Pancreas (tissue), 10 donors: ENCODE results near the gene UBE3C. TPM values are rescaled to one million over a fixed set of nuclear protein-coding genes. Genes with fewer than 3 reads are reported as not detected.

Experiments
- ATAC-seq, 4 donors: fragments of 200-7000 bp; cut with Tn5 transposase; one replicate each; pipeline versions ENCODE4 v1.8.0 to v1.9.1; 2020; ENCODE audit warnings: mild to moderate bottlenecking in 4 of 4, moderate library complexity in 4 of 4
- DNase-seq, 6 donors: peaks; one replicate each; pipeline ENCODE4 v3.0.0-alpha.2; 2020
- FAIRE-seq: peaks from 2 replicates; lab custom pipeline; 2012; peaks lifted over from hg19 to GRCh38; lab: Jason Lieb, UNC
- H3K27ac ChIP-seq, 4 donors: fragments of 200-600 bp; sonication (generic); 1 replicate in 3 of 4; 2 replicates in 1 of 4; pipeline versions ENCODE4 v1.5.0 to v1.8.0; 2020
- H3K27me3 ChIP-seq, 4 donors: fragments of 200-600 bp; one replicate each; pipeline ENCODE4 v1.8.0; 2021
- H3K36me3 ChIP-seq, 3 donors: fragments of 200-600 bp; sonication (generic) in 1 of 3; one replicate each; pipeline versions ENCODE4 v1.5.0 to v1.8.0; 2020 to 2021
- H3K4me1 ChIP-seq, 3 donors: fragments of 200-600 bp; one replicate each; pipeline ENCODE4 v1.8.0; 2021
- H3K4me3 ChIP-seq, 4 donors: fragments of 200-600 bp; sonication (generic) in 2 of 4; one replicate each; pipeline versions ENCODE4 v1.5.0 to v1.8.0; 2020 to 2021
- H3K9me3 ChIP-seq, 4 donors: fragments of 200-600 bp; one replicate each; pipeline ENCODE4 v1.8.0; 2021
- WGBS, 2 donors: extraction: QIAGEN DNeasy Blood & Tissue Kit; methylation state at CpG; one replicate each; pipeline ENCODE4 v1.1.7; 2013; 5-methylcytosine and 5-hydroxymethylcytosine counted together
- intact Hi-C, 3 donors: fragments of 100-400 bp; cut with DNase I; formaldehyde crosslinking; loops; one replicate each; pipeline versions ENCODE4 v1.11.1 to v1.14.2; 2022
- polyA plus RNA-seq, 2 donors: library from polyadenylated mRNA; stranded (reverse); fragments of 200-250 nt; gene quantifications; one replicate each; pipeline ENCODE4 v1.2.3, GENCODE V29; 2013
- total RNA-seq, 6 donors: library from RNA; stranded (reverse); fragmentation: NEBNext Ultra II Directional in 4 of 6; extraction: Animal tissue kit (Norgen Biotek cat#: 25700) in 4 of 6; gene quantifications; one replicate each; pipeline versions ENCODE4 v1.2.1 to v1.2.4, GENCODE V29; 2021 to 2023
- TF ChIP-seq, protein P1 (sequence below), 4 donors: fragments of 200-600 bp; sonication (generic) in 3 of 4; IDR thresholded peaks; one replicate each; pipeline versions ENCODE4 v1.5.0 to v1.8.0; 2021; ENCODE audit warnings: antibody characterized with exemption in 4 of 4
- donor health status: healthy with polysubstance abuse.
- donor health status: DM: no; HTN: no; CAD: no; lungs with moderate emphysema.
- donor health status: DM: no; HTN: no; CAD: no.
- donor health status: control.
- donor health status: control.
- donor health status: Bipolar disorder and iron deficiency.
- donor health status: DM: yes; HTN: yes; CAD: no.
- donor health status: DM: no; HTN: no; CAD: no.
- donor health status: DM: no; HTN: no; CAD: no.
- donor health status: DM: yes; HTN: yes; CAD: no.

UBE3C gene
- total and polyA plus RNA-seq, 8 donors, result 12.1 to 36.1 (median 23.1) TPM

- Histone ChIP-seq H3K9me3 (no peaks in the 10 kb centered on the region), H3K27me3 (no peaks in the 10 kb centered on the region), H3K27ac (peak overlapping the region in 3 of 4 donors; percentile 3 to 73 (median 39)), H3K4me3 (peak overlapping the region in 1 of 4 donors; percentile 7), H3K4me1 (peaks cover 11 to 23% (median 11%) of the 10 kb centered on the region in 3 donors), H3K36me3 (no peaks in the 10 kb centered on the region)
- TF ChIP-seq, protein P1, sequence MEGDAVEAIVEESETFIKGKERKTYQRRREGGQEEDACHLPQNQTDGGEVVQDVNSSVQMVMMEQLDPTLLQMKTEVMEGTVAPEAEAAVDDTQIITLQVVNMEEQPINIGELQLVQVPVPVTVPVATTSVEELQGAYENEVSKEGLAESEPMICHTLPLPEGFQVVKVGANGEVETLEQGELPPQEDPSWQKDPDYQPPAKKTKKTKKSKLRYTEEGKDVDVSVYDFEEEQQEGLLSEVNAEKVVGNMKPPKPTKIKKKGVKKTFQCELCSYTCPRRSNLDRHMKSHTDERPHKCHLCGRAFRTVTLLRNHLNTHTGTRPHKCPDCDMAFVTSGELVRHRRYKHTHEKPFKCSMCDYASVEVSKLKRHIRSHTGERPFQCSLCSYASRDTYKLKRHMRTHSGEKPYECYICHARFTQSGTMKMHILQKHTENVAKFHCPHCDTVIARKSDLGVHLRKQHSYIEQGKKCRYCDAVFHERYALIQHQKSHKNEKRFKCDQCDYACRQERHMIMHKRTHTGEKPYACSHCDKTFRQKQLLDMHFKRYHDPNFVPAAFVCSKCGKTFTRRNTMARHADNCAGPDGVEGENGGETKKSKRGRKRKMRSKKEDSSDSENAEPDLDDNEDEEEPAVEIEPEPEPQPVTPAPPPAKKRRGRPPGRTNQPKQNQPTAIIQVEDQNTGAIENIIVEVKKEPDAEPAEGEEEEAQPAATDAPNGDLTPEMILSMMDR (IDR thresholded peaks at IDR 0.05), result no peak
- ATAC-seq (peak in 1 of 4 donors; percentile 6), DNase-seq (no peak), FAIRE-seq (no peak)
- intact Hi-C loops, result loop anchor here in 2 of 3 donors (10.0 kb wide), 2 partner anchors 122 to 132 kb away; partner anchors contain the start of gene MNX1 (in 1 of the 2)
- WGBS, 2 donors, result 11 to 18% methylated on average over 4 of the region's 4 CpGs
These were observed 2.4 kb upstream of the UBE3C start for GRCh38 chr7:157136372-157136771.

DNA sequence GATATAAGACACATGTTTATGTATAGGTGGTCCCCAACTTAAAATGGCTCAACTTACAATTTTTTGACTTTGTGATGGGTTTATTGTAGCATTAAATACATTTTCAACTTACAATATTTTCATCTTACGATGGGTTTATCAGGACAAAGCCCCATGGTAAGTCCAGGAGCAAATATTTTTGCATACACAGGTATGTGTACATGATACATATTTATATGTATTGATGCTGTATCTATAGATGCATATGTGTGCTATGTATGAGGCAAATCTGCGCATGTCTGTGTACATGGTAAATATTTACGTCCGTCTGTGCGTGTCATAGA, 664 bp upstream of the UBE3C start:
- WGBS, 2 donors, result 20 to 23% methylated on average over 5 of the region's 5 CpGs
- Histone ChIP-seq H3K4me3 (peak overlapping the region in 3 of 4 donors; percentile 33 to 79 (median 69)), H3K4me1 (peaks cover 11 to 30% (median 11%) of the 10 kb centered on the region in 3 donors), H3K27ac (peak overlapping the region; percentile 78 to 94 (median 89)), H3K36me3 (no peaks in the 10 kb centered on the region), H3K9me3 (no peaks in the 10 kb centered on the region), H3K27me3 (no peaks in the 10 kb centered on the region)
- intact Hi-C loops, result loop anchor here in 2 of 3 donors (10.0 kb wide), 2 partner anchors 123 to 133 kb away; partner anchors contain the start of gene MNX1 (in 1 of the 2)
- ATAC-seq (no peak), DNase-seq (no peak), FAIRE-seq (no peak)
- TF ChIP-seq, protein P1 (IDR thresholded peaks at IDR 0.05), result no peak

GRCh38 chr7:157139111-157139809, 534 bp downstream of the UBE3C start:
- FAIRE-seq (no peak), DNase-seq (peak; percentile 42 to 88 (median 68)), ATAC-seq (peak; percentile 63 to 75 (median 71))
- Histone ChIP-seq H3K9me3 (no peaks in the 10 kb centered on the region), H3K36me3 (no peaks in the 10 kb centered on the region), H3K27me3 (no peaks in the 10 kb centered on the region), H3K4me1 (peaks cover 11 to 30% (median 11%) of the 10 kb centered on the region in 3 donors), H3K27ac (peak overlapping the region; percentile 43 to 94 (median 89)), H3K4me3 (peak overlapping the region; percentile 59 to 79 (median 64))
- intact Hi-C loops, result loop anchor here in 2 of 3 donors (10.0 kb wide), 2 partner anchors 124 to 134 kb away; partner anchors contain the start of gene MNX1 (in 1 of the 2)
- WGBS, 2 donors, result 0 to 1% methylated on average over 22 to 74 of the region's 74 CpGs
- TF ChIP-seq, protein P1 (IDR thresholded peaks at IDR 0.05), result no peak

DNA sequence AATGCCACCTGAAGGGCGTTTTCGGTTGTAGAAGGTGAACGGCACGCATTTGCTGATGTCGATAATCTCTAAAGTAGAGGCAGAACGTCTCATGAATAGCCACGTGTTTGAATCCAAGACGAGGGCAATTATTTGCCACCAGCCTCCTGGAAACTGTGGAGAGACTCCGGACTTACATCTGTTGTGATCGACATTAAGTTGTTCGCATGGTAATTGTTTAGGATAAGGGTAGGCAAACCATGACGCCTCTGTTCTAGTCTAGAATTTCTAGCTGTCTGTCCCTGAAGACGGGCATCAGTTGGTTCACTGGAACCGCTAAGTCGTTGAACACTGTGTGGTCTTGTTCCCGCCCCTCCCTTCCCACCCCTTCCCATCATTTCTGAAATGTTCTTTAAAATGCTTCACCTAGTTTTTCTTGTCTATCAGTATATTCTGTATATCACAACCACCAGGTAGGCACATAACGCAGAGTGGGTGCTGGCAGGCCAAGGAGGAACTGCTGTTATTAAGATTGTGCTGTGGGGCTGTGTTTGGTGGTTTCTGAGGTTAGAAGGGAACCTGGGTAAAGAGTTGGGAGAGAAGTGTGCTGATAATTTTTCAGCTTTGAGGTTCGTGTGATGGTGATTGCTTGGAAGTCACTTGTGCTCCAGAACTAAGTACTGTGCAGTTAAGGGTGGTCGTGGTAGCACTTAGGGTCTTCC, 1.2 kb downstream of the UBE3C start:
- Histone ChIP-seq H3K4me3 (peak overlapping the region; percentile 59 to 79 (median 64)), H3K27ac (peak overlapping the region; percentile 43 to 94 (median 89)), H3K27me3 (no peaks in the 10 kb centered on the region), H3K36me3 (no peaks in the 10 kb centered on the region), H3K9me3 (no peaks in the 10 kb centered on the region), H3K4me1 (peaks cover 11 to 30% (median 11%) of the 10 kb centered on the region in 3 donors)
- WGBS, 2 donors, result 15 to 17% methylated on average over 19 of the region's 19 CpGs
- intact Hi-C loops, result loop anchor here in 2 of 3 donors (10.0 kb wide), 2 partner anchors 125 to 135 kb away; partner anchors contain the start of gene MNX1 (in 1 of the 2)
- no peak for DNase-seq
- no peak for FAIRE-seq
- TF ChIP-seq, protein P1 (IDR thresholded peaks at IDR 0.05), result no peak
- ATAC-seq, result no peak
